Measurements from ENCODE around the gene TEX53. TPM values are rescaled to one million over a fixed set of nuclear protein-coding genes. Genes with fewer than 3 reads are reported as not detected.
A peak's percentile ranks its signal among the peaks of the same experiment; 100 is the strongest.

TEX53 gene
- total and polyA plus RNA-seq, 7 donors = not detected

DNA sequence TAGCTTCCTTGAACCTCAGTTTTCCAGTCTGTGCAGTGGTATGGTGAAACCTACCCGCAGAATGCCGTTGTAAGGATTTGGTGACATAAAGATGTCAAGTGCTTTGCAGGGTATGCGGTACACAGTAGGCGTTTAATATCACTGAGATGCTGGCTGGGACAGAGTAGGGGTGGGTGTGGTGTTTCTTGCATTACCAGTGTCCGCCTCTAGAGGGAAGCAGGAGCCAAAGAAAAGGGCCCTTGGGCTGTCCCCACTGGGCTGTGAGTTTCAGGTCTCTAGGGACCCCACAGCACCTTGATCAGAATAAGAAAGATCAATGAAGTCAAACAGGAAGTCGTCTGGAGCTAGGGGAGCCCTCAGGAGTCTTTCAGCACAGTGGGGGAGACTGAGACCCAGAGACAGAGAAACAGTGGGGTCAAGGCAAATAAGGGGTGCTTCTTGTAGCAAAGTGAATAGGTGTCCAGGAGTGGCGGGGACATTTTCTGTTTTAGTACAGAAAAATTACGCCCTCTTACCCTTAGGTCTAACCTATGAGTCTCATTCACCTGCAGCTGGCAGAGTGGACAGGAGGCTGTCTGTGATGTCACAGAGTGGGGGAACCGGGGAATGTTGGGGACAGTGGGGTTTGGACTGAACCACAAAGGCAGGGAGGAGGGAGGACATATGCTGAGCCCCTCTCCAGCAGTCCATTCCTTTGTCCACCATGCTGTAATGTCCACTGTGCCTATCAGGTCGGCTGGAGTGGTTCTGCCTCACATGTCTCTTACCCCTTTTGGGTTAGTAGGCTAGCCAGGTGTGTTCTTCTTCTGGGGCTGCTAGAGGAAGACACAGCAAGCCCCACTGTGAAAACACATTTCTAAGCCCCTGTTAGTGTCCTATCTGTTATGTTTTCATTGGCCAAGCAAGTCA lies 4.7 kb upstream of the TEX53 start:
- WGBS, 3 donors = 31 to 45% (median 39%) methylated on average over 10 of the region's 10 CpGs
- Histone ChIP-seq H3K27me3 (ENCODE audit: insufficient read depth in 3 of 3, low read length in 2 of 3) (no peaks in the 10 kb centered on the region), H3K4me3 (no peak overlapping the region), H3K4me1 (no peaks in the 10 kb centered on the region), H3K36me3 (ENCODE audit: insufficient read depth in 1 of 2, low read depth in 1 of 2) (no peaks in the 10 kb centered on the region), H3K9me3 (no peaks in the 10 kb centered on the region), H3K27ac (no peak overlapping the region)
- ATAC-seq (peak; percentile 58 to 72 (median 69)), DNase-seq (no peak)
- TF ChIP-seq, protein P1, sequence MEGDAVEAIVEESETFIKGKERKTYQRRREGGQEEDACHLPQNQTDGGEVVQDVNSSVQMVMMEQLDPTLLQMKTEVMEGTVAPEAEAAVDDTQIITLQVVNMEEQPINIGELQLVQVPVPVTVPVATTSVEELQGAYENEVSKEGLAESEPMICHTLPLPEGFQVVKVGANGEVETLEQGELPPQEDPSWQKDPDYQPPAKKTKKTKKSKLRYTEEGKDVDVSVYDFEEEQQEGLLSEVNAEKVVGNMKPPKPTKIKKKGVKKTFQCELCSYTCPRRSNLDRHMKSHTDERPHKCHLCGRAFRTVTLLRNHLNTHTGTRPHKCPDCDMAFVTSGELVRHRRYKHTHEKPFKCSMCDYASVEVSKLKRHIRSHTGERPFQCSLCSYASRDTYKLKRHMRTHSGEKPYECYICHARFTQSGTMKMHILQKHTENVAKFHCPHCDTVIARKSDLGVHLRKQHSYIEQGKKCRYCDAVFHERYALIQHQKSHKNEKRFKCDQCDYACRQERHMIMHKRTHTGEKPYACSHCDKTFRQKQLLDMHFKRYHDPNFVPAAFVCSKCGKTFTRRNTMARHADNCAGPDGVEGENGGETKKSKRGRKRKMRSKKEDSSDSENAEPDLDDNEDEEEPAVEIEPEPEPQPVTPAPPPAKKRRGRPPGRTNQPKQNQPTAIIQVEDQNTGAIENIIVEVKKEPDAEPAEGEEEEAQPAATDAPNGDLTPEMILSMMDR (IDR thresholded peaks at IDR 0.05) = peak; percentile 72
- intact Hi-C loops (cut with DNase I) = loop anchor here (5.0 to 10.0 kb wide), 2 partner anchors 242 to 350 kb away; no protein-coding TSS in a partner anchor

DNA sequence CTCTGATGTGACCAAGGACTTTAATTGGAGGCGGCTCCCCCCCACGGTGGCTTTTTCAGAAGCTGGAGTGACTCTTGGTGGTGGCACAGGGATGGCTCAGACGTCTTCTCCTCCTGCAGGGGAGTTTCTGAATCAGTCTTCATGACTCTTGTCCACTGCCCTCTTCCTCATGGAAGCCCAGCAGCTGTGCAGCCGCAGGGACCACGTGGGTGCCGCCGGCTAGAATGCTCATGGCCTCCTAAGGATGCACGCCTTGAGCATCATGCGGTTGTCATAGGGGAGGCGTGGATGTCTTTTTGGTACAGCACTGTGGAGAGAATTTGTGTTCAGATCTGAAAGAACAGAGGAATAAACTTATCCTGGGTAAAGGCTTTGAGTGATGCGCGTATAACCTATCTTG lies 1.3 kb downstream of the TEX53 start:
- no peak for ATAC-seq

DNA sequence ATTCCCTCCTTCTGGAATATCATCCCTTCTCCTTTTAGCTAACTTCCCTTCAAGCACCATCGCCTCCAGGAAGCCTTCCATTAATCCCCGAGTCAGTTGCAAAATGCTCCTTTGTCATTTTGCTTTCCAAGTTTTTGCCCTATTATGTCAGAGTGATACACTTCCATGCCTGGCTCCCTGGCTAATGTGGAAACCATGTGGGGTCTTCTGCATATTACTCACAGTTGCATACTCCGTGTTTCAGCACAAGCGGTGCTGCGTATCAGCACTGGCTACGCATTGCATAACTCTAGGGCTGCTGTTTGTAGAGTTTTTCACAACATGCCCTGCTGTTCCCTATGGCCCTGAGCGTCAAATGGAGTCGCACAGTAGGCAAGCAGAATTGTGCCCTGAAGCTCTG lies 1.9 kb downstream of the TEX53 start:
- Histone ChIP-seq H3K4me3 (no peak overlapping the region), H3K4me1 (no peaks in the 10 kb centered on the region), H3K9me3 (no peaks in the 10 kb centered on the region), H3K27me3 (ENCODE audit: insufficient read depth in 3 of 3, low read length in 2 of 3) (no peaks in the 10 kb centered on the region), H3K27ac (no peak overlapping the region), H3K36me3 (ENCODE audit: insufficient read depth in 1 of 2, low read depth in 1 of 2) (no peaks in the 10 kb centered on the region)
- DNase-seq = no peak
- no peak for ATAC-seq
- TF ChIP-seq, protein P1 (IDR thresholded peaks at IDR 0.05) = no peak
- WGBS, 3 donors = 72 to 80% (median 74%) methylated on average over 8 of the region's 8 CpGs
- intact Hi-C loops (cut with DNase I) = loop anchor here in 1 of 2 donors (10.0 kb wide), 1 partner anchor 171 kb away; no protein-coding TSS in a partner anchor

More for the DNA sequence above, 1.3 kb downstream of the TEX53 start:
- no peaks in the 10 kb centered on the region for H3K36me3 ChIP-seq (ENCODE audit: insufficient read depth in 1 of 2, low read depth in 1 of 2)
- intact Hi-C loops (cut with DNase I) = loop anchor here in 1 of 2 donors (10.0 kb wide), 1 partner anchor 172 kb away; no protein-coding TSS in a partner anchor
- no peak overlapping the region for H3K4me3 ChIP-seq
- TF ChIP-seq, protein P1 (IDR thresholded peaks at IDR 0.05) = no peak
- WGBS, 3 donors = 70 to 78% (median 72%) methylated on average over 12 of the region's 12 CpGs
- no peak overlapping the region for H3K27ac ChIP-seq
- H3K4me1 ChIP-seq = no peaks in the 10 kb centered on the region
- no peaks in the 10 kb centered on the region for H3K9me3 ChIP-seq
- H3K27me3 ChIP-seq (ENCODE audit: insufficient read depth in 3 of 3, low read length in 2 of 3) = no peaks in the 10 kb centered on the region
- no peak for DNase-seq

DNA sequence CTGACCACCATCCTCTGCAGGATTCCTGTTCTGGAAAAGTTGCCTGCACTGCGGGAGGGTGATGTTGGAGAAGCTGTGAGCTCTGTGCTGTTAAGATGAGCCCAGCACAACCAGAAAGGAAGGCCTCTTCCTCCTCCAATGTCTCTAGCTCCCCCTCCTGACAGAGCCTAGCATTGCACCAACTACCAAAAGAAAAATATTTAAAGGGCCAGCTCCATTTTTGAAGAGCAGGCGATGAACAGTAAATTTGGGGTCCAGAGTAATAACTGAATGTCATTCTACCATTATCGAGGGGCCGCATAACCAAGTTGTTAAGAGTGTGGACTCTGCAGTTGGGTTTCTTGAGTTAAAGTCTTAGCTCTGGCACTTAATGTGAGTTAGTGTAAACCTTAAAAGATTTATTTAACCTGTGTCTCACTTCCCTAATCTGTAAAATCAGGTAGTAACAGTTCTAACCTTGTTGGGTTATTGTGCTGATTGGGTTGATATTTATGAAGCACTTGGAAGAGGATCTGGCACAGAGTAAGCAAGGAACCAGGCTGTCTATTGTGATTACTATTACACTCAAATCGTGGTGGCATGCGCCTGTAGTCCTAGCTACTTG lies 3.9 kb downstream of the TEX53 start:
- Histone ChIP-seq H3K4me3 (no peak overlapping the region), H3K27me3 (ENCODE audit: insufficient read depth in 3 of 3, low read length in 2 of 3) (no peaks in the 10 kb centered on the region), H3K9me3 (no peaks in the 10 kb centered on the region), H3K27ac (no peak overlapping the region), H3K36me3 (ENCODE audit: insufficient read depth in 1 of 2, low read depth in 1 of 2) (no peaks in the 10 kb centered on the region), H3K4me1 (no peaks in the 10 kb centered on the region)
- intact Hi-C loops (cut with DNase I) = loop anchor here (2.0 to 10.0 kb wide), 4 partner anchors 165 to 249 kb away; no protein-coding TSS in a partner anchor
- ATAC-seq = peak; percentile 67 to 87 (median 80)
- peak in 1 of 2 donors; percentile 54 for DNase-seq
- 36 to 40% (median 37%) methylated on average over 6 of the region's 6 CpGs for WGBS, 3 donors
- TF ChIP-seq, protein P1 (IDR thresholded peaks at IDR 0.05) = peak; percentile 82

Data from psoas muscle (tissue), 8 donors.